ENCODE data around the gene MAG. TPM values are rescaled to one million over a fixed set of nuclear protein-coding genes. Genes with fewer than 3 reads are reported as not detected.

The MAG gene
- total and polyA plus RNA-seq, 9 of the 15 experiments (the other 6 are each of a cell fraction or from before 2014, with no cell fraction given): 0.11 to 10.0 (median 1.6) TPM

DNA sequence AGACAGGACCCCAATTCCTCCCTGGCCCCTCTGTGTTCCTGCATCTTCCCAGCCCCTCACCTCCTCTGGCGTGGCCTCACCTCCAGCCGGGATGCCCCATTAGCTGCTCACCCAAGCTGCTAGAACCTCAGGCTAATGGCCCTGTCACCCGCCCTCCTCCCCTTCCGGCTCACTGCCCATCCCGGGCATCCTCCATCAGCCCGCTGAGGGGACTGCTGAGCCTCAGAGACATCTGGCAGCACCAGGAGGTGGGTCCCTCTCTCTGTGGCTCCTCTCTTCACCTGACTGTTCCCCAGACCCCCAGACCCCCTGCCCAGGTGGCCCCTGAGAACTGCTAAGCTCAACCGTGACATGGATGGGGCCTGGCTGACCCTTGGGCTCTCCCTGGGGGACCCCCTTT is 58.6 kb downstream of the MAG start (continued):
- TF ChIP-seq, protein P1, sequence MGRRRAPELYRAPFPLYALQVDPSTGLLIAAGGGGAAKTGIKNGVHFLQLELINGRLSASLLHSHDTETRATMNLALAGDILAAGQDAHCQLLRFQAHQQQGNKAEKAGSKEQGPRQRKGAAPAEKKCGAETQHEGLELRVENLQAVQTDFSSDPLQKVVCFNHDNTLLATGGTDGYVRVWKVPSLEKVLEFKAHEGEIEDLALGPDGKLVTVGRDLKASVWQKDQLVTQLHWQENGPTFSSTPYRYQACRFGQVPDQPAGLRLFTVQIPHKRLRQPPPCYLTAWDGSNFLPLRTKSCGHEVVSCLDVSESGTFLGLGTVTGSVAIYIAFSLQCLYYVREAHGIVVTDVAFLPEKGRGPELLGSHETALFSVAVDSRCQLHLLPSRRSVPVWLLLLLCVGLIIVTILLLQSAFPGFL (CRISPR knock-in tag; IDR thresholded peaks at IDR 0.05): no peak

DNA sequence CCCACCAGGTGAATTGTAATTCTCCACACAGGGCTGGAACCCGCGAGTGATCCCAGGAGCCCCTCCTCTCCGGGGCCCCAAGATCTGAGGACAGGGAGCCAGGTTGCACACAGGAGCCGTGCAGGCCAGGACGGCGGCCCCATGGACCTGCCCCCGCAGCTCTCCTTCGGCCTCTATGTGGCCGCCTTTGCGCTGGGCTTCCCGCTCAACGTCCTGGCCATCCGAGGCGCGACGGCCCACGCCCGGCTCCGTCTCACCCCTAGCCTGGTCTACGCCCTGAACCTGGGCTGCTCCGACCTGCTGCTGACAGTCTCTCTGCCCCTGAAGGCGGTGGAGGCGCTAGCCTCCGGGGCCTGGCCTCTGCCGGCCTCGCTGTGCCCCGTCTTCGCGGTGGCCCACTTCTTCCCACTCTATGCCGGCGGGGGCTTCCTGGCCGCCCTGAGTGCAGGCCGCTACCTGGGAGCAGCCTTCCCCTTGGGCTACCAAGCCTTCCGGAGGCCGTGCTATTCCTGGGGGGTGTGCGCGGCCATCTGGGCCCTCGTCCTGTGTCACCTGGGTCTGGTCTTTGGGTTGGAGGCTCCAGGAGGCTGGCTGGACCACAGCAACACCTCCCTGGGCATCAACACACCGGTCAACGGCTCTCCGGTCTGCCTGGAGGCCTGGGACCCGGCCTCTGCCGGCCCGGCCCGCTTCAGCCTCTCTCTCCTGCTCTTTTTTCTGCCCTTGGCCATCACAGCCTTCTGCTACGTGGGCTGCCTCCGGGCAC is 59.6 kb downstream of the MAG start:
- in situ Hi-C loops (cut with MboI) (no loop called here), intact Hi-C loops (cut with micrococcal nuclease) (loop anchor here (1.0 kb wide), 2 partner anchors 117 to 144 kb away; no protein-coding TSS in a partner anchor)
- 62% methylated on average over 32 of the region's 47 CpGs for WGBS (ENCODE audit: insufficient coverage, low coverage, missing lambda C conversion rate)
- peaks cover 10 to 34% of the 10 kb centered on the region in 2 experiments; a peak in 4 of 5 replicates for H3K4me1 ChIP-seq (replicated peaks in 1 of 2; ENCODE audit: control insufficient read depth in 2 of 2, insufficient read depth in 2 of 2, low read length in 2 of 2)
- H3K9me3 ChIP-seq (replicated peaks; ENCODE audit: control insufficient read depth, insufficient read depth, low read depth, low read length): no peaks in the 10 kb centered on the region
- no peak overlapping the region for H3K4me2 ChIP-seq (ENCODE audit: insufficient read depth, low read length)
- no peaks in the 10 kb centered on the region for H3K36me3 ChIP-seq (ENCODE audit: control insufficient read depth, insufficient read depth, low read length)
- DNase-seq (ENCODE audit: extremely low read depth in 1 of 4, low spot score in 3 of 4) (peak in 1 of 4 experiments; percentile 4), ATAC-seq (no peak), FAIRE-seq (no peak)
- no TSS peak for BruUV-seq (replicated peaks)
- CTCF ChIA-PET (ENCODE audit: low intra/inter-chr PET ratio): interaction anchor here (0.6 to 2.7 kb wide), 2 partner anchors 116 to 284 kb away, joined by 3 to 34 read pairs; no protein-coding TSS in a partner anchor
- POLR2A ChIA-PET: interaction anchor here (0.7 to 1.0 kb wide), 3 partner anchors 11 to 137 kb away, joined by 3 to 6 read pairs (median 4); no protein-coding TSS in a partner anchor
- no peaks in the 10 kb centered on the region for H3K9me1 ChIP-seq (ENCODE audit: control insufficient read depth, insufficient read depth, low read length)
- TF ChIP-seq, protein P2, sequence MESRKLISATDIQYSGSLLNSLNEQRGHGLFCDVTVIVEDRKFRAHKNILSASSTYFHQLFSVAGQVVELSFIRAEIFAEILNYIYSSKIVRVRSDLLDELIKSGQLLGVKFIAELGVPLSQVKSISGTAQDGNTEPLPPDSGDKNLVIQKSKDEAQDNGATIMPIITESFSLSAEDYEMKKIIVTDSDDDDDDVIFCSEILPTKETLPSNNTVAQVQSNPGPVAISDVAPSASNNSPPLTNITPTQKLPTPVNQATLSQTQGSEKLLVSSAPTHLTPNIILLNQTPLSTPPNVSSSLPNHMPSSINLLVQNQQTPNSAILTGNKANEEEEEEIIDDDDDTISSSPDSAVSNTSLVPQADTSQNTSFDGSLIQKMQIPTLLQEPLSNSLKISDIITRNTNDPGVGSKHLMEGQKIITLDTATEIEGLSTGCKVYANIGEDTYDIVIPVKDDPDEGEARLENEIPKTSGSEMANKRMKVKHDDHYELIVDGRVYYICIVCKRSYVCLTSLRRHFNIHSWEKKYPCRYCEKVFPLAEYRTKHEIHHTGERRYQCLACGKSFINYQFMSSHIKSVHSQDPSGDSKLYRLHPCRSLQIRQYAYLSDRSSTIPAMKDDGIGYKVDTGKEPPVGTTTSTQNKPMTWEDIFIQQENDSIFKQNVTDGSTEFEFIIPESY (CRISPR knock-in tag; IDR thresholded peaks at IDR 0.05): peak; percentile 37
- TF ChIP-seq ZNF224 (CRISPR knock-in tag; IDR thresholded peaks at IDR 0.05): no peak
- no peak for TF ChIP-seq ZNF3 (CRISPR knock-in tag; IDR thresholded peaks at IDR 0.05)
- H3K79me2 ChIP-seq (ENCODE audit: control insufficient read depth, insufficient read depth, low read length): no peaks in the 10 kb centered on the region
- no peak overlapping the region; a peak in 1 of 4 replicates for H3K9ac ChIP-seq (ENCODE audit: insufficient read depth in 1 of 2, low read depth in 2 of 2, low read length in 2 of 2)
- H2AFZ ChIP-seq (ENCODE audit: low read depth, low read length): no peak overlapping the region
- no peak overlapping the region for H3K27ac ChIP-seq (ENCODE audit: extremely low read depth, low read depth, low read length)
- peaks cover 3 to 7% of the 10 kb centered on the region in 2 experiments; a peak in 3 of 5 replicates for H3K27me3 ChIP-seq (ENCODE audit: control insufficient read depth in 2 of 2, insufficient read depth in 2 of 2, low read length in 2 of 2)
- no peaks in the 10 kb centered on the region for H4K20me1 ChIP-seq (replicated peaks; ENCODE audit: control insufficient read depth, insufficient read depth, low read length)
- no peak overlapping the region for H3K4me3 ChIP-seq

Data from K562 (cell line).